Uterus (tissue), 2 donors: Measurements from ENCODE around the gene PALD1.

Experiments used
- CTCF ChIP-seq, 4 experiments: fragments of 200-600 bp in 2 of 4; fragments of 450-650 bp in 2 of 4; sonication (generic) in 2 of 4; IDR thresholded peaks; one replicate each; pipeline ENCODE4 v1.5.1; 2016 to 2019; ENCODE audit warnings: antibody characterized with exemption in 4 of 4, mild to moderate bottlenecking in 2 of 4, moderate library complexity in 1 of 4
- POLR2A ChIP-seq, 2 donors: fragments of 450-650 bp; IDR thresholded peaks; one replicate each; pipeline ENCODE4 v1.6.1; 2016; ENCODE audit warnings: antibody characterized with exemption in 2 of 2, mild to moderate bottlenecking in 1 of 2, moderate library complexity in 1 of 2

- TF ChIP-seq CTCF (IDR thresholded peaks at IDR 0.05) (no peak), POLR2A (IDR thresholded peaks at IDR 0.05) (no peak)
Measured at GRCh38 chr10:70586348-70586930, 107.9 kb downstream of the PALD1 start.
